Panc1 (cell line): ENCODE measurements around the gene MGST2. TPM values are rescaled to one million over a fixed set of nuclear protein-coding genes. Genes with fewer than 3 reads are reported as not detected.

Experiments
- ATAC-seq: fragments of 200-7000 bp; cut with Tn5 transposase; 2 replicates; pipeline ENCODE4 v1.9.1; 2020; ENCODE audit warnings: mild to moderate bottlenecking, moderate library complexity
- BruUV-seq: library from RNA; stranded (reverse); fragments of 400-500 nt; replicated peaks from 2 replicates; lab custom pipeline; 2021; lab: Mats Ljungman, UMichigan
- CTCF ChIA-PET: fragments of 300-600 bp; sonication (Branson Sonifier 250); formaldehyde crosslinking; loops from one replicate; lab custom pipeline; 2022; ENCODE audit warnings: antibody characterized with exemption; lab: Charles Lee
- POLR2A ChIA-PET: fragments of 300-600 bp; sonication (Branson Sonifier 250); formaldehyde crosslinking; loops from one replicate; lab custom pipeline; 2022; ENCODE audit warnings: antibody characterized with exemption; lab: Charles Lee
- DNase-seq: peaks from one replicate; pipeline ENCODE4 v3.0.0-alpha.2; 2010; ENCODE audit warnings: low read depth, low spot score
- H3K27ac ChIP-seq: 2 replicates; pipeline ENCODE4 v1.5.1; 2011; ENCODE audit warnings: mild to moderate bottlenecking, low read length, inconsistent platforms
- H3K27me3 ChIP-seq: fragments of 200-500 bp; sonication (Bioruptor generic); 2 replicates; pipeline ENCODE4 v1.6.0; 2014; ENCODE audit warnings: low read length, inconsistent platforms; ENCODE audit not compliant: control insufficient read depth, insufficient read depth
- H3K36me3 ChIP-seq: fragments of 200-500 bp; sonication (Bioruptor generic); 2 replicates; pipeline ENCODE4 v1.5.1; 2014; ENCODE audit warnings: inconsistent platforms, mild to moderate bottlenecking, low read length, moderate library complexity; ENCODE audit not compliant: control insufficient read depth, insufficient read depth
- H3K4me1 ChIP-seq: 2 replicates; pipeline ENCODE4 v1.5.1; 2011; ENCODE audit warnings: inconsistent platforms, mild to moderate bottlenecking, low read length, moderate library complexity; ENCODE audit not compliant: control insufficient read depth, insufficient read depth
- H3K4me3 ChIP-seq, 2 experiments: 2 replicates each; pipeline ENCODE4 v1.5.1; 2011 to 2012; ENCODE audit warnings: low read depth in 2 of 2, low read length in 2 of 2, mild to moderate bottlenecking in 2 of 2, inconsistent platforms in 1 of 2, moderate library complexity in 1 of 2
- H3K9me3 ChIP-seq: fragments of 200-500 bp; sonication (Bioruptor generic); 2 replicates; pipeline ENCODE4 v1.5.1; 2014; ENCODE audit warnings: low read depth, mild to moderate bottlenecking, inconsistent platforms, low read length, moderate library complexity; ENCODE audit not compliant: control insufficient read depth, insufficient read depth
- CTCF ChIP-seq: fragments of 450-650 bp; IDR thresholded peaks from 2 replicates; pipeline ENCODE4 v1.5.1; 2017; ENCODE audit warnings: mild to moderate bottlenecking
- POLR2AphosphoS5 ChIP-seq: IDR thresholded peaks from 2 replicates; pipeline ENCODE4 v1.6.1; 2012; ENCODE audit warnings: mild to moderate bottlenecking, low read depth, low read length, moderate library complexity
- REST ChIP-seq, 2 experiments: IDR thresholded peaks; 2 replicates each; pipeline ENCODE4 v1.6.1; 2011 to 2012; ENCODE audit warnings: low read depth in 2 of 2, control low read depth in 1 of 2, low read length in 1 of 2, mild to moderate bottlenecking in 1 of 2, moderate library complexity in 1 of 2; ENCODE audit not compliant: insufficient read depth in 1 of 2
- SIN3A ChIP-seq: IDR thresholded peaks from 2 replicates; pipeline ENCODE4 v1.6.1; 2012; ENCODE audit warnings: low read depth, mild to moderate bottlenecking, low read length, moderate library complexity, borderline replicate concordance; ENCODE audit not compliant: insufficient read depth
- TCF7L2 ChIP-seq: IDR thresholded peaks from 2 replicates; pipeline ENCODE4 v1.6.1; 2011; ENCODE audit warnings: mild to moderate bottlenecking, low read depth, low read length, inconsistent platforms
- in situ Hi-C: cut with HindIII; loops from 2 replicates; pipeline ENCODE4 v1.10.0; 2016; ENCODE audit warnings: low sequenced_read_pairs, low pct_unique_long_range_greater_than_20kb
- intact Hi-C: fragments of 100-400 bp; cut with micrococcal nuclease; formaldehyde crosslinking; loops from one replicate; pipeline ENCODE4 v1.10.0; 2022; ENCODE audit not compliant: unreplicated experiment
- total RNA-seq: library from RNA; stranded (reverse); gene quantifications from one replicate; pipeline ENCODE4 v1.2.1, GENCODE V29; 2021; ENCODE audit not compliant: unreplicated experiment

MGST2 gene
- total RNA-seq, 1 experiment from 2014 or later, result 17.4 TPM

- Histone ChIP-seq H3K27me3 (no peaks in the 10 kb centered on the region), H3K4me3 (no peak overlapping the region), H3K27ac (no peak overlapping the region), H3K36me3 (no peaks in the 10 kb centered on the region), H3K9me3 (no peaks in the 10 kb centered on the region), H3K4me1 (no peaks in the 10 kb centered on the region)
- in situ Hi-C loops, result no loop called here
- BruUV-seq, result no TSS peak
- CTCF ChIA-PET, result interaction anchor here (0.5 to 0.6 kb wide), 2 partner anchors 51 to 111 kb away, joined by 3 to 4 read pairs; no protein-coding TSS in a partner anchor
- TF ChIP-seq TCF7L2, result no peak
- no peak for TF ChIP-seq SIN3A
- TF ChIP-seq POLR2AphosphoS5, result no peak
- no peak for TF ChIP-seq CTCF
- no peak for TF ChIP-seq REST (IDR thresholded peaks at IDR 0.05; ENCODE audit: insufficient read depth in 1 of 2, low read depth in 2 of 2, low read length in 1 of 2)
- POLR2A ChIA-PET, result no interaction called here
- intact Hi-C loops, result no loop called here
- no peak for DNase-seq
- no peak for ATAC-seq
Observed at GRCh38 chr4:139749835-139750498, 84.3 kb downstream of the MGST2 start.

- Histone ChIP-seq H3K4me1 (no peaks in the 10 kb centered on the region), H3K36me3 (no peaks in the 10 kb centered on the region), H3K27ac (no peak overlapping the region), H3K9me3 (no peaks in the 10 kb centered on the region), H3K4me3 (no peak overlapping the region), H3K27me3 (no peaks in the 10 kb centered on the region)
- ChIA-PET CTCF (no interaction called here), POLR2A (no interaction called here)
- TF ChIP-seq CTCF, result no peak
- no peak for TF ChIP-seq SIN3A
- no peak for TF ChIP-seq POLR2AphosphoS5
- TF ChIP-seq REST (IDR thresholded peaks at IDR 0.05; ENCODE audit: insufficient read depth in 1 of 2, low read depth in 2 of 2, low read length in 1 of 2), result no peak
- no peak for TF ChIP-seq TCF7L2
- DNase-seq (no peak), ATAC-seq (no peak)
- no TSS peak for BruUV-seq
- in situ Hi-C loops (no loop called here), intact Hi-C loops (no loop called here)
Observed at GRCh38 chr4:139753686-139754085, 88.1 kb downstream of the MGST2 start.
